Thyroid gland (tissue), 4 donors: ENCODE measurements around the gene PPIL6. TPM values are rescaled to one million over a fixed set of nuclear protein-coding genes. Genes with fewer than 3 reads are reported as not detected.

Experiments used
- DNase-seq, 2 donors: peaks; one replicate each; pipeline ENCODE4 v3.0.0-alpha.2; 2019
- H3K27ac ChIP-seq, 3 donors: fragments of 200-600 bp; sonication (generic); 1 replicate in 2 of 3; 2 replicates in 1 of 3; pipeline ENCODE4 v1.5.1; 2016 to 2019; ENCODE audit warnings: mild to moderate bottlenecking in 1 of 3, moderate library complexity in 1 of 3
- H3K27me3 ChIP-seq: fragments of 200-600 bp; sonication (generic); one replicate; pipeline ENCODE4 v1.5.1; 2019
- H3K36me3 ChIP-seq, 2 donors: fragments of 200-600 bp; sonication (generic); one replicate each; pipeline ENCODE4 v1.5.1; 2016 to 2019
- H3K4me1 ChIP-seq, 2 donors: fragments of 200-600 bp; sonication (generic); one replicate each; pipeline ENCODE4 v1.5.1; 2017 to 2019
- H3K4me3 ChIP-seq, 3 donors: fragments of 200-600 bp; sonication (generic); replicated peaks in 1 of 3; 1 replicate in 2 of 3; 2 replicates in 1 of 3; pipeline ENCODE4 v1.5.1; 2016; ENCODE audit warnings: mild to moderate bottlenecking in 1 of 3
- H3K9me3 ChIP-seq: fragments of 200-600 bp; sonication (generic); one replicate; pipeline ENCODE4 v1.5.1; 2017
- POLR2A ChIP-seq, 2 donors: fragments of 450-650 bp; IDR thresholded peaks; one replicate each; pipeline ENCODE4 v1.6.1; 2017; ENCODE audit warnings: antibody characterized with exemption in 2 of 2, mild to moderate bottlenecking in 2 of 2, moderate library complexity in 1 of 2
- WGBS, 2 donors: methylation state at CpG; one replicate each; pipeline ENCODE4 v1.1.5; 2017; 5-methylcytosine and 5-hydroxymethylcytosine counted together
- intact Hi-C: fragments of 100-400 bp; cut with DNase I; formaldehyde crosslinking; loops from one replicate; pipeline ENCODE4 v1.15.1; 2023
- total RNA-seq, 4 donors: library from RNA; depleted of rRNA; stranded (reverse); fragments of >200 nt; gene quantifications; one replicate each; pipeline ENCODE4 v1.2.3, GENCODE V29; 2016
- TF ChIP-seq, protein P1 (sequence below), 6 experiments: fragments of 200-600 bp in 3 of 6; fragments of 450-650 bp in 3 of 6; sonication (generic) in 3 of 6; IDR thresholded peaks; one replicate each; pipeline ENCODE4 v1.5.1; 2016 to 2019; ENCODE audit warnings: antibody characterized with exemption in 6 of 6, mild to moderate bottlenecking in 2 of 6, inconsistent platforms in 1 of 6, moderate library complexity in 1 of 6

The PPIL6 gene
- total RNA-seq, 4 donors from 2014 or later, result 20.1 to 31.2 (median 27.0) TPM

GRCh38 chr6:109473120-109473519, 32.7 kb upstream of the PPIL6 start:
- intact Hi-C loops, result no loop called here
- Histone ChIP-seq H3K4me3 (no peak overlapping the region), H3K9me3 (no peaks in the 10 kb centered on the region), H3K27ac (no peak overlapping the region), H3K4me1 (peaks cover 0 to 12% of the 10 kb centered on the region in 2 donors), H3K36me3 (peaks cover 27 to 39% of the 10 kb centered on the region in 2 donors), H3K27me3 (no peaks in the 10 kb centered on the region)
- WGBS, 2 donors, result 92 to 96% methylated on average over 3 of the region's 3 CpGs
- TF ChIP-seq, protein P1, sequence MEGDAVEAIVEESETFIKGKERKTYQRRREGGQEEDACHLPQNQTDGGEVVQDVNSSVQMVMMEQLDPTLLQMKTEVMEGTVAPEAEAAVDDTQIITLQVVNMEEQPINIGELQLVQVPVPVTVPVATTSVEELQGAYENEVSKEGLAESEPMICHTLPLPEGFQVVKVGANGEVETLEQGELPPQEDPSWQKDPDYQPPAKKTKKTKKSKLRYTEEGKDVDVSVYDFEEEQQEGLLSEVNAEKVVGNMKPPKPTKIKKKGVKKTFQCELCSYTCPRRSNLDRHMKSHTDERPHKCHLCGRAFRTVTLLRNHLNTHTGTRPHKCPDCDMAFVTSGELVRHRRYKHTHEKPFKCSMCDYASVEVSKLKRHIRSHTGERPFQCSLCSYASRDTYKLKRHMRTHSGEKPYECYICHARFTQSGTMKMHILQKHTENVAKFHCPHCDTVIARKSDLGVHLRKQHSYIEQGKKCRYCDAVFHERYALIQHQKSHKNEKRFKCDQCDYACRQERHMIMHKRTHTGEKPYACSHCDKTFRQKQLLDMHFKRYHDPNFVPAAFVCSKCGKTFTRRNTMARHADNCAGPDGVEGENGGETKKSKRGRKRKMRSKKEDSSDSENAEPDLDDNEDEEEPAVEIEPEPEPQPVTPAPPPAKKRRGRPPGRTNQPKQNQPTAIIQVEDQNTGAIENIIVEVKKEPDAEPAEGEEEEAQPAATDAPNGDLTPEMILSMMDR (IDR thresholded peaks at IDR 0.05), result no peak
- TF ChIP-seq POLR2A (IDR thresholded peaks at IDR 0.05), result no peak
- DNase-seq, result no peak

GRCh38 chr6:109472132-109472995, 31.9 kb upstream of the PPIL6 start:
- peak; percentile 84 to 88 for DNase-seq
- WGBS, 2 donors, result 76 to 79% methylated on average over 9 of the region's 9 CpGs
- peaks cover 27 to 40% of the 10 kb centered on the region in 2 donors for H3K36me3 ChIP-seq
- no peaks in the 10 kb centered on the region for H3K27me3 ChIP-seq
- H3K27ac ChIP-seq, result no peak overlapping the region
- no peaks in the 10 kb centered on the region for H3K9me3 ChIP-seq
- H3K4me1 ChIP-seq, result peaks cover 0 to 4% of the 10 kb centered on the region in 2 donors
- TF ChIP-seq, protein P1 (IDR thresholded peaks at IDR 0.05), result peak in 2 of 6 experiments; percentile 21 to 25
- no peak for TF ChIP-seq POLR2A (IDR thresholded peaks at IDR 0.05)
- intact Hi-C loops, result no loop called here
- H3K4me3 ChIP-seq, result no peak overlapping the region

- intact Hi-C loops, result no loop called here
- no peaks in the 10 kb centered on the region for H3K27me3 ChIP-seq
- WGBS, 2 donors, result 94 to 99% methylated on average over 5 of the region's 5 CpGs
- peaks cover 27 to 43% of the 10 kb centered on the region in 2 donors for H3K36me3 ChIP-seq
- TF ChIP-seq POLR2A (IDR thresholded peaks at IDR 0.05), result no peak
- TF ChIP-seq, protein P1 (IDR thresholded peaks at IDR 0.05), result no peak
- DNase-seq, result no peak
- no peak overlapping the region for H3K27ac ChIP-seq
- H3K9me3 ChIP-seq, result no peaks in the 10 kb centered on the region
- H3K4me1 ChIP-seq, result peaks cover 0 to 4% of the 10 kb centered on the region in 2 donors
- no peak overlapping the region for H3K4me3 ChIP-seq
These were observed 30.8 kb upstream of the PPIL6 start for GRCh38 chr6:109471105-109471810.

DNA sequence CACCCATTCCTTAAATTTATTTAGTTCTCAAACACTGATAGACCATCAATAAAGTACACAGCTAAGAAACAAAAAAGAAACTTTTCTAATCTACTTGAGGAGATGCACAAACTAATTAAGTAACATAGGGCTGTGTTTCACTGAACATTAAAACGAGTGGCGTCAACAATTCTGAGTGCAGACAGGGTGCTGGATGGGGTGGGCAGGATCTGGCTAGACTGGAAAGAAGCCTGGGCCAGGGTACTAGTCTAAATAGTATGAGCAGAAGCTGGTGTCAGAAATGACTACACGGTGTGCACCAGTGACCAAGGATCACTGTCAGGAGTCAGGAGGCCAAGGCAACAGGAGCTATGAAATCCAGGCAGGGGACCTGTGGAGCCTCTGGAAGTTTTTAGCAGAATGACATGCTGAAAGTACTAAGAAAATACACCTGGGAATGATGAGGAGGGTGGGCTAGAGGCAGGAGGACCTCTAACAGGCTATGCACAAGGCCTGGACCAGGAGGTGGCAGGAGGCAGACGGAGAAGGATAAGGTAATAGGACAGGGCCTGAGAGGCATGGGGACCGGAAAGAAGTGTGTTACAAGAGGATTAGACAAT, 29.3 kb upstream of the PPIL6 start:
- Histone ChIP-seq H3K27me3 (no peaks in the 10 kb centered on the region), H3K4me3 (no peak overlapping the region), H3K27ac (no peak overlapping the region), H3K36me3 (peaks cover 25 to 40% of the 10 kb centered on the region in 2 donors), H3K4me1 (peaks cover 5 to 17% of the 10 kb centered on the region in 2 donors), H3K9me3 (no peaks in the 10 kb centered on the region)
- 92 to 93% methylated on average over 5 of the region's 5 CpGs for WGBS, 2 donors
- TF ChIP-seq, protein P1 (IDR thresholded peaks at IDR 0.05), result no peak
- TF ChIP-seq POLR2A (IDR thresholded peaks at IDR 0.05), result no peak
- no peak for DNase-seq
- intact Hi-C loops, result no loop called here
